ENCODE data around the gene ATRN.
A peak's percentile ranks its signal among the peaks of the same experiment; 100 is the strongest.
"Not testable (repeated sequence)": the region's sequence is repeated elsewhere in the genome, so short reads cannot be mapped to it uniquely, and the experiment has no call there.

ATRN gene

GRCh38 chr20:3470627-3471396 is at the start of gene ATRN:
Gene ATRN, plus strand, starts transcription at chr20:3471018. Its CDS starts 90 bp downstream, at chr20:3471108.
- DNase-seq, result peak; percentile 77

GRCh38 chr20:3421985-3422384 is 48.8 kb upstream of the ATRN start:
- no peak for DNase-seq

DNA sequence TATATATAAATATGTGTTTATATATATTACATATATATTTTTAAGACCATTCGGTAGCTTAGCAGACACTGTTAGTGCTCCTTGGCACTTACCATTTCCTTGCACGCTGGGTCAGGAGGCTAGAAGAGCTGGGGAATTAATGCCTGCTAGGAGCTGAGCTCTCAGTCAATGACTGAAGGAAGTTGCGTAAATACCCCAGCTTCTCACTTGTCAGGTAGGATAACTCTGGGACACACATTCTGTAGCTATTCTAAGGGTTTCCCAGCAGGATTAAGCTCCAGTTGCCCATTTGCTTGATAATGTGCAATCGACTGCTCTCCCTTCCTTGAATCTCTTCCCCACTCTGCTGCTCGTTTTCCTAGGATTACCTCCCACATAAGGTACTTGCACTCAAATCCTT is 47.7 kb upstream of the ATRN start:
- DNase-seq, result no peak

GRCh38 chr20:3426766-3427165 is 44.1 kb upstream of the ATRN start:
- not testable (repeated sequence) for DNase-seq

- no peak for DNase-seq
Observed at GRCh38 chr20:3430376-3431069, 40.3 kb upstream of the ATRN start.

GRCh38 chr20:3431109-3431508 is 39.7 kb upstream of the ATRN start:
- no peak for DNase-seq

GRCh38 chr20:3432844-3433243 is 38.0 kb upstream of the ATRN start:
- no peak for DNase-seq

- no peak for DNase-seq
Observed at GRCh38 chr20:3433744-3434143, 37.1 kb upstream of the ATRN start.

GRCh38 chr20:3434232-3434631 is 36.6 kb upstream of the ATRN start:
- DNase-seq, result no peak

GRCh38 chr20:3436864-3437574 is 33.8 kb upstream of the ATRN start:
- DNase-seq, result no peak

DNA sequence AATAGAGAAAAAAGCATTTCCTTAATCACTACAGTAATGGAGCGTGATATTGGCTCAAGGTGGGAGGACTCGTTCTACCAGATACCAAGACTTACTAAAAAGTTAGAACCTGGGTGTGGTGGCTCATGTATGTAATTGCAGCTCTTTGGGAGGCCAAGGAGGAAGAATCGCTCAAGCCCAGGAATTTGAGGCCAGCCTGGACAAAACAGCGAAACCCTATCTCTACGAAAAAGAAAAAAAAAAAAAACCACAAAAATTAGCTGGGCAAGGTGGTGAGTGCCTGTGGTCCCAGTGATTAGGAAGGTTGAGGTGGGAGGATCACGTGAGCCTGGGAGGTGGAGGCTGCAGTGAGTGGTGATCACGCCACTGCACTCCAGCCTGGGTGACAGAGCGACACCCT is 24.0 kb upstream of the ATRN start:
- DNase-seq, result no peak

DNA sequence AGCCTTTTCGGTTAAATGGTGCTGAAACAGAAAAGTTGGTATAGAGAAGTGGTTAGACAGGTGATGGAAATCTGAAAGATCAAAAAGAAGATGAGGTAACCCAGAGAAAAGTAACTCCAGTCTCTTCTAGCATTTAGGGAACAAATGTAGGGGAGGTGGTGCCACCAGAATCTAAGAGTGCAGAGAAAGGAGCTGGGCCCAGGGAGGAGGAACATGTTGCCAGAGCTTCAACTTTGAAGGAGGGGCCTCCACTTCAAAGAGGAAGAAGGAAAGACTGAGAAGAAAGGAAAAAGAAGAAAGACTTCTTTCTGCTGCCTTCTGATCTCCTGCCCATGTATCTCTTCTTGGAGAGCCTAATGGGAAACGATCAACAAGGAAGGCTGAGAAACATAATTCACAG is 23.5 kb upstream of the ATRN start:
- no peak for DNase-seq

DNA sequence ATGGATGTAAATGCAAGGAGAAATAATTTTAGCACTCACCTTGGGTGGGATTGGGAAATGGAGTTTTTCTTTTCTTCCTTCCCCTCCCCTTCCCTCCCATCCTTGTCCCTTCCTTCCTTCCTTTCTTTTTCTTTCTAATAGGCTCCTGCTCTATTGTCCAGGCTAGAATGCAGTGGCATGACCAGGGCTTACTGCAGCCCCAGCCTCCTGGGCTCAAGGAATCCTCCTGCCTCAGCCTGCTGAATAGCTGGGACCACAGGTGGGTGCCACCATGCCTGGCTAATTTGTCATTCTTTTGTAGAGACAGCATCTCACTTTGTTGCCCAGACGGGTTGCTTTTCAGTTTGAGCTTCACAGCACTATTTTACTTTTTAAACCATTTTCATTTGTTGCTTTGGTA is 21.5 kb upstream of the ATRN start:
- DNase-seq, result no peak

GRCh38 chr20:3452136-3452535 is 18.7 kb upstream of the ATRN start:
- no peak for DNase-seq

- no peak for DNase-seq
Observed at GRCh38 chr20:3452690-3453089, 18.1 kb upstream of the ATRN start.

- DNase-seq, result no peak
Observed at GRCh38 chr20:3454831-3455230, 16.0 kb upstream of the ATRN start.

DNA sequence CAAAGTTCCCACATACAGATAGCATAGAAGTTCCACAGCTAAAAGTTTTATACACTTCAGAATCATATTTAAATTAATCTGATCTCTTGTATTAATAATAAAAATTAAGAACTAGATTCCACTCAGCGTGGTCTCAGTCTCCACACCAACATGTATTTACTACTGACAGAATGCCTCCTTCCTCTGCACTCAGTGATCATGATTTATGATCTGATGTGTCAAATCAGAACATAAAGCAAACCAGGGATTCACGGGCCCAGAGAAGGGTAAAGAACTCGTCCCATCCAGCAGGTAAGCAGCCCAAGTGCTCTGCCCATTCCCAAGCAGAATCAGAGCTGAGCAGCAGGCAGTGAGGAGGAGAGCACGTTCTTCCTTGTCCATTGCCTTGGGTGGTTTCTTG is 14.2 kb upstream of the ATRN start:
- no peak for DNase-seq

DNA sequence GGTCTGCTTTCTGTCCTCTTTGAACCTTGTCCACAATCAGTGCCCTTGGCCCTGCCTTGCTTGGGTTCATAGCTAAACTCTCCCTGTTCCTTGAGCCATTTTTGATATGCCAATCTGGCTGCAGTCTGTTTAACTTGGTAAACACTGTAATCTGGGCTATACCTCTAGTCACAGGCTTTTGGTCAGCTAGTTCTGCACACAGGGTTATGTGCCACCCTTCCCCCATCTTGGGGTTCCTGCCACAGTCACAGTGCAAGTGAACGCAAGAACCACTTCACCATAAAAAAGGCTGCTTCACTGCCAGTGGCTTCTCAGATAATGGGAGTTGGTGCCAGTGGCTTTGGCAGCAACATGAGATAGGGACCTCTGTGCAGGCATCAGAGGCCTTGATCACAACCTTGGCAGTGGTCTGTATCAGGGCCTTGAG is 10.9 kb upstream of the ATRN start:
- no peak for DNase-seq

GRCh38 chr20:3461211-3461771 is 9.5 kb upstream of the ATRN start:
- DNase-seq, result no peak

- DNase-seq, result no peak
Observed at GRCh38 chr20:3461911-3462677, 8.7 kb upstream of the ATRN start.

DNA sequence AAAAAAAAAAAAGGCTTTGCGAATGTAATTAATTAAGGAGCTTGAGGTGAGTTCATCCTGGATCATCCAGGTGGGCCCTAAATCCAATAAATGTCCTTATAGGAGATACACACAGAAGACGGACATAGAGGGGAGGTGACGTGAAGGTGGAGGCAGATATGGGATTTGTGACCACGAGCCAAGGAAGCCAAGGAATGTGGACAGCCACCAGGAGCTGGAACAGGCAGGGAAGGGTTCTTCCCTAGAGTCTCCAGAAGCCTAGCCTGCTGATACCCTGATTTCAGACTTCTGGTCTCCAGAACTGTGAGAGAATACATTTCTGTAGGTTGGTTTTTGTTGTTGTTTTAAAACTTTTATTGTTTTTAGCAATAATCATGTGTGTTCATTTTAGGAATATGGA is 6.7 kb upstream of the ATRN start:
- DNase-seq, result no peak

- no peak for DNase-seq
Observed at GRCh38 chr20:3465301-3465700, 5.5 kb upstream of the ATRN start.

DNA sequence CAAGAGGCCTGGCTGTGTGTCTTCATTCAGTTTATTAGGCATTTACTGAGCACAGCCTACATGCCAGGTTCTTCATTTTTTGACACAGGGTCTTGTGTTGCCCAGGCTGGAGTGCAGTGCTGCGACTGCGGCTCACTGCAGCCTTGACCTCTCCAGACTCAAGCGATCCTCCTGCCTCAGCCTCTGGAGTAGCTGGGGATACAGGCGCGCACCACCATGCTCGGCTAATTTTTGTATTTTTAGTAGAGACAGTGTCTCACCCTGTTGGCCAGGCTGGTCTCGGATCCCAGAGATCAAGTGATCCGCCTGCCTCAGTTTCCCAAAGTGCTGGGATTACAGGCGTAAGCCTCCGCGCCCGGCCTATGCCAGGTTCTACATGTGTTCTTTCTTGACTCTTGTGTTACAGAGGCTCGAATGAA is 601 bp upstream of the ATRN start:
- DNase-seq, result no peak
